T1000 (cell line): ENCODE measurements around the gene CALML3.

Experiments
- DNase-seq: peaks from one replicate; lab custom pipeline; 2025; ENCODE audit warnings: mixed read lengths; lab: John Stamatoyannopoulos, UW

CALML3 gene

GRCh38 chr10:5506751-5507648 is 17.8 kb upstream of the CALML3 start:
- no peak for DNase-seq

DNA sequence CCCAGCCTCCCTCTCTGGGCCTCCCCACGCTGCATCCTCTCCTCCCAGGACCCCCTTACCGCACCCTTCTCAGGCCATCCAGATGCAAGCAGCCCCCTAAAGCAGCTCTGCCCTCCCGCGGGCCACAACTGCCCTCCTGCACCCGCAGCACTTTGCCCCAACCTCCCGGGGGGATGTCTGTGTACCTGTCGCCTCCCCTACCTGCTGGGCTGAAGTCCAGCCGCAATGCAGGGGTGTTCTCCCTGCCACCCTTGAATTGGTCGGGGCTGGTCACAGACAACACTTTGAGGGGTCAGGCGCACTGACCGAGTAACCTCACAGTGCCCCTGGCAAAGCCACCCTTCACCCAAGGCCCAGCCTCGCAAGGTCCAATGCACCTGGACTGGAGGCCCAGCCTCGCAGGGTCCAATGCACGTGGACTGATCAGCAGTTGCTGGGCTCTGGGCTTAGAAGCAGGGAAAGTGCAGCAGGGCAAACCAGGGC is 17.1 kb upstream of the CALML3 start:
- DNase-seq, result no peak

DNA sequence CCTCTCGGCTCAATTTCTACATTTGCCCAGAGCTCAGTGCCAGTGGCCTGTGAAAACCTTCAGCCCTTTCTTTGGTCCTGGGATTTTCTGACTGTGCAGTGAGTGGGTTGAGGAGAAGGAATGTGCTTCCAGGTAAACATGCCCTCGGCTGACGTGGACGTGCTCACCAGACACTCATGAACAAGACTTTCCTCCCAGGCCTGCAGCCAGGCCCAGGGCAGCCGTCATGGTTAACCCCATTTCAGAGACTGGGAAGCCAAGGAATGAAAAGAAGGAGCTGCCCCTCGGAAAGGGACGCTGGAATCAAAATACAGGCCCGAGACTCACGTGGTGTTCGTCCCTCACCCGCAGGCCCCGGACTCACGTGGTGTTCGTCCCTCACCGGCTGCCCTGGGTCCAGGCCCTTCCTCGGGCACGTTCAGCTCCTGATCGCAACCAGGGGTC is 16.6 kb upstream of the CALML3 start:
- no peak for DNase-seq

- no peak for DNase-seq
These were observed 16.0 kb upstream of the CALML3 start for GRCh38 chr10:5508786-5509185.

DNA sequence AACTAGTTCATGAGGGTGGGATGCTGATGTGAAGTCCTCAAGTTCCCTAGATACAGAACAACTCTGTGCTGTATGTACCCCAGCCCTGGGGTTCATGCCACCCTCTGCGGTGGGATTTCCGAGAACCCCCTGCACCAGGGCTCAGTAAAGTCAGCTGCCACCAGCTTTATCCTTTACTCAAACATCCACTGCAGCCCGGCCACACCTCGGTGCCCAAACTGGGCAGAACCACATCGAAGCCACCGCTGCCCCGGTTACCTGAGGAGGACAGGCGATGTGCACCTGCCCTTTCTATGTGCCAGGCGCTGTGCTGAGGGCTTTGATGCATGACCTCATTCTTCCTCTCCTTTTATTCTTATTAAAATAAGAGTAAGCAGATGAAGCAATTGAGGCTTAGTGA is 15.5 kb upstream of the CALML3 start:
- DNase-seq, result no peak

DNA sequence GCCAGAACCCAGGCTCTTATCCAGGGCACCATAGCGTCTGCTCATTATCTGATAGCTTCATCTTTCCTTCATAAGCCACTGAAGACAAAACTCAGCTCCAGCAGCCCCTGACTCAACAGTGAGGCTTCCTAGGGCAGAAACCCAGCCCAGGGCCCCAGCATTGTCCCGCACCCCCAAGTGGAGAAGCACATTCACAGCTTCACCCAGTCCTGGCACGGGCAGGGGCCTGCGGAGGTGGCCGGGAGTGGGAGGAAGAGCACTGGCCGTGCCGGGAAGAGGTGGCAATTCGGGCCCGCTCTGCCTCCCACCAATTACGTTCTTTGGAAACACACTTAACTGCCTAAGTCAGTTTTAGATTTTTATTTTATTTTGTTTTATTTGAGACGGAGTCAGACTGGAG is 15.1 kb upstream of the CALML3 start:
- DNase-seq, result no peak

- no peak for DNase-seq
These were observed 14.3 kb upstream of the CALML3 start for GRCh38 chr10:5510281-5511072.

DNA sequence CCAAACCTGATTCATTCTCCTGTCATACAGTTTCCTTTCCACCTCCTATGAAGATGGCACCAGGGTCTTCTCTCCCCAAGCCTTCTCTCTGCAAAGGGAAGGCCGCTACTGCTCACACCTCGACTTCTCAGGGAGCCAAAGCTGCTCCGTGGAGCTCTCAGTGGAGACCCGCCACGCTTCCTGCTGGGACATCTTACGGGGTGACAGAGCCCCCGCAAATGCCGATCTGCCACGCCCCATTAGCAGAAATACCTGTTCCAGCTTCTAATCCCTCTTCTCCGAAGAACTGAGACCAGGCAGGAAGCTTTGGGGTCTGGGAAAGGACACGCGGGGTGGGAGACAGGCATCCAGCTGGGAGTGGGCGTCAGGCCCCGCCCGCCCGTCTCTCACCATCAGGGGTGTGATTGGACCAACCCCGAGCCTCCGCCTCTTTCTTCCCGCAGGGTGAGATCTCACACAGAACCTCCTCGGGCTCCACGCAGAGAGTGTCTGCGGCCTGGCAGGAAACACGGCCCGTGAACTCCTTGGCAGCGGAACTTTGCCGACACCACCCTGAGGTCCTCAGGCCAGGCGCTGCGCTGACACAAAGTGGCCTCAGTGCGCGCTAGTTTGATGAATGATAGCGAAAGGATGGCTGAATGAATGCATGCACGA is 13.4 kb upstream of the CALML3 start:
- DNase-seq, result no peak

DNA sequence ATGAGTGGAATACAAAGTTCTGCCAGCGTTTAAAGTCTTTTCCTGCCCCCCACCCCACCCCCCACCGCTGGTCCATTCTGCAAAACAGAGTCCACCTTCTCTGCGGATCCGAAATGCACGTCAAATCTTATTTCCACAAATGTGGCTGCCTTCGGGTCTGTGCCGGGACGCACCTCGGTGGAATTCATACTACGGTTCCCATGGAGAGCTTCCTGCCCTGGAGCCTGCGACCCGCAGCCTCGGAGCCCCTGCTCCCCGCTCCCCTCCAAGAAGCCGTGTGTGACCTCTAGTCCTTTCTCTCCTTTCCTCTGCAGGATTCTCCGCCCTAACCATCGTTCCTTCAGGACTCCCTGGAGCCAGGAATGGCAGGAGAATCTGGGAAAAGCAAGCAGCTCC is 12.9 kb upstream of the CALML3 start:
- no peak for DNase-seq

- no peak for DNase-seq
These were observed 12.4 kb upstream of the CALML3 start for GRCh38 chr10:5512331-5512730.

DNA sequence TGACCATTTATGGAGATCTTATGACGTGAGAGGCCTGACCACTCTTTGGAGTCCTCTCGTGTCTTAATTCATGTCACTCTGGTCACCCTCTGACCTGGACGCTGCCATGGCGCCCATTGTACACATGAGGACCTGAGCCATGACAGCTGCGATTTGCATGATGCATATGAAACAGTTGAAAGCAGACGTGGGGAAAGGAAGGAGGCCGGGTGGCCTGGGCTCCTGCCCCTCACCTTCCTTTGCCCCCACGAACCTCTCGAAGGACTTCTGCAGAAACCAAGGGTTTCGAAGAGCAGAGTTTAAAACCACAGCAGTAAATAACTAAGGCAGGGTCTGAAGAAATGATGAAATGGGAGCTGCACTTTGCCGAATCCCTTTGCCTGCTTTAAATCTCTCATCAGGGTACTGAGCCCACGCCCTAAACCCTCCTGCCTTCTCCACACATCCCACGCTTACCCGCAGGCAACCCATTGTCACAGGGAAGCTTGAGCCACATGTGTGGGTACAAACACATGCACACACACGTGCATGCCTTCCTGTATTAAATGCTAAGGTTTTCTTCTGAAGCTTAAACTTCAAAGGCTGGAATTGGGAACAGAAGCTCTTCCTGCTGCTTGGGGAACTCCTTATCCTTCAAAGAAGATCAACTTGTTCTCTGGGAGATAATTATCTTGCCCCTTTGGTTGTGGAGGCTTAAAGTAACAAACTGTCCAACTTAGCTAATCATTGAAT is 11.7 kb upstream of the CALML3 start:
- no peak for DNase-seq

DNA sequence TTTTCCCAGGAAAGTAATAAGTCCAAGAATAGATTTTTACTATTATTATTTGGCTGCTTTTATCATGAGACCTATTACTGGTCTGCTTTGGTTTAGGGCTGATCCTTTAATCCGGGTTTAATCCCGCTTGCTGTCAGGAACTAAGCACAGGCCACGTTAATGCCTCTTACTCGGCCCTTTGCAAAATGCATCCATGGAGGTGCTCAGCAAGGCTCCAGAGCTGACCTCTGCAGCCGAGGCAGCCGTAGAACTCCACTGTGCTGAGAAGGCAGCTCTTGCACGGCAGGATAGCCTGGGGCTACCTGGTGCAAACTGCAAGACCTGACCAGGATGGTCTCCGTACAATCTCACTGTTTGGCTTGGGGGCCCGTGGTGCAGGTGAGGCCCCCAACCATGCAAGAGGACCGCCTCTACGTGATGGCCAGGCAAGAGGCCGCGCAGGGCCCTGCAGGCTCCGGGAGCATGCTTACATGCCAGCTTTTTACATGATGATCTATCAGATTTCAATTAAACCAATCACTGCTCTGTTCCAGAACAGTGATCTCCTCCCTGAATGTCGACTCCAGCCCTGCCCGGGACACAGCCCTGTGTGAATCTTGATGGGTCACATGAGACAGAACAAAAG is 10.4 kb upstream of the CALML3 start:
- DNase-seq, result no peak

- no peak for DNase-seq
These were observed 8.6 kb upstream of the CALML3 start for GRCh38 chr10:5515948-5516761.

- no peak for DNase-seq
These were observed 7.2 kb upstream of the CALML3 start for GRCh38 chr10:5517546-5517945.

GRCh38 chr10:5518143-5518542 is 6.6 kb upstream of the CALML3 start:
- DNase-seq, result no peak

GRCh38 chr10:5519054-5519453 is 5.7 kb upstream of the CALML3 start:
- no peak for DNase-seq

DNA sequence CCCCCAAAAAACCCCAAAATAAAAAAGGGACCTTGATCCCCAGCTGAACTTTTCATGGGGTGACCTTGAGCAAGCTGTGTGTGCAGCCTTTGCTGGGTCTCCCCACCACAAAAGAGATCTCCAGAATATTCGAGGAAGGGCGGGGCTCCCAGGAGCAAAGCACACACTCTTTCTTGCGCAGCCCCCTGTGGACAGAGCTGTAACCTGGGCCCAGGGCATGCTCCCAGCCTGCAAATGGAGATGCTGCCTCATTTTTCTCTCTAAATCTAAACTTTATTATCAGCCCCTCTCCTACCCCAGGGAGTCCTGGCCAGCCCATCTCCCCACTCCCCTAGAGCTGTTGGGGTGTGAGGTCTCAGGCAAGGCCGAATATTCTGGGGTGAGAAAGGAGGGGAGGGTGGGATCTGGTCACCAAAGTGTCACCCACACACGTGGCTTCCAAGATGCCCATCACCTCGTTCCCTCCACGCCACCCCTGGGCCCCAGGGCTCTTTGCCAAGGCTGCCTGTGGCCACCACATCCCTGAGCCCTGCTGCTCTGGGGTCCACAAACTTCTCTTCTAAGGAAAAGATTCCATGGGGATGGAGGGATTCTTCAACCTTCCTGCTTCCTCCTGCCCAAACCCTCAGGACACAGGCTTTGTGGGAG is 1.7 kb upstream of the CALML3 start:
- DNase-seq, result no peak

DNA sequence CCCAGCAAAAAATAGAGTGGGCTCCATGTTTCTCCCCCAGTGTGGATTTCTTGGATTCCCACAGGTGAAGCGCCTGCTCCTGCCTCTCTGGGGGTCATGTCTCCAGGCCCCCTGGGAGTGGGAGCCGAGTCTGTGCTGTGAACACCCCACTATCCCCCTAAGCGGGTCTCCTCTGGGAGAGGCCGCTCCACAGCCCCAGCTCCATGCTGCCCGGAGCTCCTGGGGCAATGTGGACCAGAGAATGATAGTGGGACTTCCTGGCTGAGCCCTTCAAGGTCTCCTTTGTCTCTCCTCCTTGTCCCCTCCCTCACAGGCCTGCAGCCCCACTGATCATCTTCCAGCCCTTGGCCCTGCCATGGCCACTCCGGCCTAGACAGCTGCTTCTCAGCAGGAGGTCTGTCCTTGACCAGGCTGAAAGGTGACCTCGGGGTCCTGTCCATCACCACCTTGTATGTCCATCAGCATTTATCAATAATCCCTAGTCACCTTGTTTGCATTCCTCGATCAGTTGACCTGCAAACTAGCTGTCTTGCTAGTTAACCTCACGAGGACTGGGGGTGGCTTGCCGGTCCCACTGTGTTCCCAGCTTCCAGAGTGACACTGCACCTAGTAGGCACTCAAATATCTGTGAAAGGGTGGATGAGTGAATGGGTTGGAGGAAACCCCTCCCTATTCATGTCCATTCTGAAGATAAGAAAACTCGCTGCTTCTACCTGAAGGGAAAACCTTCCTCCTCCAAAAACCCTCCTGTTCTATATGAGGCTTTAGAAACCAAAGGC is 776 bp upstream of the CALML3 start:
- DNase-seq, result no peak
